OCI-M1 (cell line): ENCODE measurements around the gene CPE.

Source experiments
- DNase-seq: peaks from one replicate; lab custom pipeline; 2025; lab: John Stamatoyannopoulos, UW

The CPE gene

GRCh38 chr4:165508372-165509120 is 129.7 kb downstream of the CPE start:
- DNase-seq = no peak

GRCh38 chr4:165512424-165512823 is 133.6 kb downstream of the CPE start:
- DNase-seq = no peak

GRCh38 chr4:165514739-165515138 is 135.9 kb downstream of the CPE start:
- DNase-seq = no peak

- no peak for DNase-seq
Measured at GRCh38 chr4:165515201-165515600, 136.4 kb downstream of the CPE start.

- no peak for DNase-seq
Measured at GRCh38 chr4:165516281-165516833, 137.5 kb downstream of the CPE start.

- DNase-seq = no peak
Measured at GRCh38 chr4:165517216-165517615, 138.4 kb downstream of the CPE start.

- no peak for DNase-seq
Measured at GRCh38 chr4:165518024-165518616, 139.3 kb downstream of the CPE start.

GRCh38 chr4:165518686-165519085 is 139.9 kb downstream of the CPE start:
- peak; percentile 17 for DNase-seq

- no peak for DNase-seq
Measured at GRCh38 chr4:165519591-165519990, 140.8 kb downstream of the CPE start.

GRCh38 chr4:165520086-165520485 is 141.3 kb downstream of the CPE start:
- no peak for DNase-seq

- peak; percentile 72 for DNase-seq
Measured at GRCh38 chr4:165522050-165522449, 143.2 kb downstream of the CPE start.

GRCh38 chr4:165524532-165525190 is 145.9 kb downstream of the CPE start:
- no peak for DNase-seq

- DNase-seq = no peak
Measured at GRCh38 chr4:165532976-165533375, 154.2 kb downstream of the CPE start.

GRCh38 chr4:165537028-165537648 is 158.3 kb downstream of the CPE start:
- peak; percentile 79 for DNase-seq

- no peak for DNase-seq
Measured at GRCh38 chr4:165539801-165540200, 161.0 kb downstream of the CPE start.

GRCh38 chr4:165540206-165540830 is 161.5 kb downstream of the CPE start:
- DNase-seq = no peak

GRCh38 chr4:165541851-165542459 is 163.1 kb downstream of the CPE start:
- DNase-seq = no peak

- DNase-seq = no peak
Measured at GRCh38 chr4:165542476-165542875, 163.7 kb downstream of the CPE start.
